GM12864 (cell line): ENCODE data around the gene CEP85.

Experiments used
- DNase-seq: peaks from one replicate; pipeline ENCODE4 v3.0.0-alpha.2; 2011; ENCODE audit warnings: low read depth
- H3K4me3 ChIP-seq: 2 replicates; pipeline ENCODE4 v1.5.1; 2011; ENCODE audit warnings: mild to moderate bottlenecking, low read depth, low read length, control low read depth
- CTCF ChIP-seq: IDR thresholded peaks from 2 replicates; pipeline ENCODE4 v1.5.1; 2011; ENCODE audit warnings: low read depth, mild to moderate bottlenecking, moderate library complexity, low read length, control low read depth, inconsistent platforms; ENCODE audit errors: missing control alignments

The CEP85 gene

GRCh38 chr1:26286064-26286416, 52.0 kb downstream of the CEP85 start:
- no peak overlapping the region for H3K4me3 ChIP-seq
- DNase-seq: no peak
- no peak for TF ChIP-seq CTCF

GRCh38 chr1:26287033-26287711, 53.2 kb downstream of the CEP85 start:
- no peak for DNase-seq
- TF ChIP-seq CTCF: peak; percentile 55
- no peak overlapping the region for H3K4me3 ChIP-seq

- no peak for DNase-seq
- H3K4me3 ChIP-seq: no peak overlapping the region
- no peak for TF ChIP-seq CTCF
These were observed 53.8 kb downstream of the CEP85 start for GRCh38 chr1:26287811-26288210.

GRCh38 chr1:26288311-26288941, 54.4 kb downstream of the CEP85 start:
- no peak for TF ChIP-seq CTCF
- no peak overlapping the region for H3K4me3 ChIP-seq
- no peak for DNase-seq

- no peak for DNase-seq
- H3K4me3 ChIP-seq: no peak overlapping the region
- no peak for TF ChIP-seq CTCF
These were observed 55.4 kb downstream of the CEP85 start for GRCh38 chr1:26289158-26290059.

- DNase-seq: no peak
- H3K4me3 ChIP-seq: no peak overlapping the region
- no peak for TF ChIP-seq CTCF
These were observed 56.3 kb downstream of the CEP85 start for GRCh38 chr1:26290122-26290881.
